ENCODE data around the gene FUT7.

- no peak for TF ChIP-seq POLR2AphosphoS5 (IDR thresholded peaks at IDR 0.05)
- TF ChIP-seq CTCF (IDR thresholded peaks at IDR 0.05) = no peak
- TF ChIP-seq EP300 (IDR thresholded peaks at IDR 0.05) = no peak
- no peak for TF ChIP-seq POLR2A (IDR thresholded peaks at IDR 0.05)
Measured at GRCh38 chr9:137008312-137008711, 23.6 kb downstream of the FUT7 start.

All from stomach (tissue), 4 donors.